Astrocyte of the hippocampus (primary cell): ENCODE data around the gene TMEM87B.

ENCODE experiments used
- DNase-seq: peaks from one replicate; pipeline ENCODE4 v3.0.0; 2011; ENCODE audit warnings: low read depth, low spot score

TMEM87B gene, protein sequence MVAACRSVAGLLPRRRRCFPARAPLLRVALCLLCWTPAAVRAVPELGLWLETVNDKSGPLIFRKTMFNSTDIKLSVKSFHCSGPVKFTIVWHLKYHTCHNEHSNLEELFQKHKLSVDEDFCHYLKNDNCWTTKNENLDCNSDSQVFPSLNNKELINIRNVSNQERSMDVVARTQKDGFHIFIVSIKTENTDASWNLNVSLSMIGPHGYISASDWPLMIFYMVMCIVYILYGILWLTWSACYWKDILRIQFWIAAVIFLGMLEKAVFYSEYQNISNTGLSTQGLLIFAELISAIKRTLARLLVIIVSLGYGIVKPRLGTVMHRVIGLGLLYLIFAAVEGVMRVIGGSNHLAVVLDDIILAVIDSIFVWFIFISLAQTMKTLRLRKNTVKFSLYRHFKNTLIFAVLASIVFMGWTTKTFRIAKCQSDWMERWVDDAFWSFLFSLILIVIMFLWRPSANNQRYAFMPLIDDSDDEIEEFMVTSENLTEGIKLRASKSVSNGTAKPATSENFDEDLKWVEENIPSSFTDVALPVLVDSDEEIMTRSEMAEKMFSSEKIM

GRCh38 chr2:112054847-112055729 is at the start of gene TMEM87B:
Gene TMEM87B (plus strand): TSS chr2:112055269. CDS start chr2:112055592, 323 bp downstream.
- DNase-seq: peak; percentile 99

DNA sequence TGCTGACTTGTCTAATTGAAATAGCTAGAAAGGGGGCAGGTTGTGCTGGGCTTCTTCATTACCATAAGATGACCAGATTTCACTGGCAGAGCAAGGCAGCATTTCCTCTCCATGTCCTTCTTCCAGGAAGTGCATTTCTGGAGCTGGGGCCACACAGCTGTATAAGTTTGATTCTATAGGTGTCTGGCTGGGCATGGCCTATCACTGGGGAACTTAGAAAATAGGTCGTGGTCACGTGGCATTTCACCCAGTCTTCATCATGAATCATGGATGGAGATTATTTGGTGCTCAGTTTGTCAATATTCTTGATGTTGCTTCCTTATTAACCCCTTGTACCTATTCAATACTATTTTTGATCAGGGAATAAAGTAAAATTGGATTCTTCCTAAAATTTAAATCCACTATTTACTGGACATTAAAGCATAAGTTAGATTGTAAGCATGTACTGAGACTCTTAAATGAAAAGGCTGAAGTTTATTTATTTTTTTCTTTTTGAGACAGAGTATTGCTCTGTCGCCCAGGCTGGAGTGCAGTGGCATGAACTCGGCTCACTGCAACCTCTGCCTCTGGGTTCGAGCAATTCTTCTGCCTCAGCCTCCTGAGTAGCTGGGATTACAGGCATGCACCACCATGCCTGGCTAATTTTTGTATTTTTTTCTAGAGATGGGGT is 49.5 kb upstream of the TMEM87B start:
- no peak for DNase-seq

DNA sequence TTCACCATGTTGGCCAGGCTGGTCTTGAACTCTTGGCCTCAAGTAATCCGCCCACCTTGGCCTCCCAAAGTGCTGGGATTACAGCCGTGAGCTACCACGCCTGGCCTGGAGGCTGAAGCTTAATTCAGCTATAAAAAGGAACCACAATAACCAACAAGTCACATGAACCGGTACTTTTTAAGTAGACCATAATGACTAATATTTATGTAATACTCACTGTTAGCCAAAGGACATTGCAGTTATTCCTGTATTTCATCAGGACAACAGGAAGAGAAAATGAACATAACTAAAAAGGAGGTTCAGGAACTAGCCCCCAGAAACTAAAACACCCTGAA is 49.0 kb upstream of the TMEM87B start:
- DNase-seq: no peak

DNA sequence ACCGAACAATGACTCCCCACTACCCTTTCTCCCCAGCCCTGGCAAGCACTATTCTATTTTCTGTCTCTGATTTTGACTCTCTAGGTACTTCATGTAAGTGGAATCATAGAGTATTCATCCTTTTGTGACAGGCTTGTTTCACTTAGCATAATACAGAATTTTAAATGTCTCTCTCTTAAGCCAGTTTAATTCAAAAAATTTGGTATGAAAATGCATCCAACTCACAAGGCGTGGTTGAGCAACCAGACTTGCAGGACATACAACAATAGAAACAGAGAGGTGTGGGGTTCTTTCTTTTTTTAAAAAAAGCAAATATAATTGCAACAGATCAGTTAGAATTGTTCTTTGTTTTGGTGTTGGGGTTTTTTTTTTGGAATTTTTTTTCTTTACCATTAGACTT is 47.6 kb upstream of the TMEM87B start:
- DNase-seq: no peak

- DNase-seq: no peak
Measured at GRCh38 chr2:112008910-112009485, 46.1 kb upstream of the TMEM87B start.

DNA sequence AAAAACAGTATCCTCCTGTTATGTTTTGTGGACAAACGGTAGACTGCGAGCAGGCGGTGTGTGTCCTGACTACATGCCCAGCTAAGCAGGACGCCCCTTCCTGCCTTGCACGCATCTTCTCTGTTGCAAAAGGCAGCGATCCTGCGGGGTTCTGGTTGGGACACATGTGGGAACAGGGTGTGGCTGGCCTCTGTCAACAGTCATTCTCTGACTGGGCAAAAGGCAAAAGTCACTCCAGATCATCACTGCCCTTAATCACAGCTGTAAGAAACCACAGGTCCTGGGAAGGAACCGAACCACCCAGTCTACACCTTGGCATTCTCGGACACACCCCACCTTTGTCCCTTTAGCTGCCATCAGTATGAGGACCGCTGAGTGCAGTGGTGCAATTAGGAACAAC is 44.3 kb upstream of the TMEM87B start:
- no peak for DNase-seq

DNA sequence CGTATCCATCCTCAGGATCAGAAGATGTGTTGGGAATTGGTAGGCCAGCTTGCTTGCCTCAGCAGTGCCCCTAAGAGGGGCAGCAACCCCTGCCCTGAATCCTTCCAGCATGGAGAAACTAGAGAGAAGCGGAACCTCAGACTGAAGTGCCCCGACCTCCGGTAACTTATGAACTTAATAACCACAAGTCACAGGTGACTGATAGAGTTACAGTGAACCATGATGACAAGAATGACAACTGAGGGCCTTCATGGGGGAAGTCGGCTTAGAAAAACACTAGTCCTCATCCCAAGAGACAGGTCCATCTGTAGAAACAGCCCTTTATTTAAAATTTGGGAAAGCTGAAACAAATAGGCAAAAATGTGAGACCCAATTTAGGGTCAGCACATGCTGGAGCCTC is 42.5 kb upstream of the TMEM87B start:
- DNase-seq: no peak

DNA sequence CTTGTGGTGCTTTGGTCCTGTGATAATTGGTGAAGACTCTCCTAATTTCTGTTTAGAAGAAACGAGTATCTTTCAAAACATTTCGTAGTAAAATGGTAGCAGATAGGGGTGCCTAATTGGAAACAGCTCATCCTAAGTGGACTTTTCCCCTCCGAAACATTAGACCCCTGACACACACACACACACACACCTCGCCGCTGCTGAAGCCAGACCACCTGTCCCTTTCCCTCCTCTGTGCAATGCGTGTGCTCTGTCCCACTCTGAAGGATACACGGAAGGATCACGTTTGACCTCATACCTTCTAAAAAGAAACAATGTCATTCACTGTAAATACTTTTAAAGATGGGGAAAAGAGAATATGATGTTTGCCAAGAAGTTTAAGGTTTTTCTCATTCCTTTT is 36.2 kb upstream of the TMEM87B start:
- DNase-seq: no peak

- DNase-seq: no peak
Measured at GRCh38 chr2:112019569-112019982, 35.5 kb upstream of the TMEM87B start.

DNA sequence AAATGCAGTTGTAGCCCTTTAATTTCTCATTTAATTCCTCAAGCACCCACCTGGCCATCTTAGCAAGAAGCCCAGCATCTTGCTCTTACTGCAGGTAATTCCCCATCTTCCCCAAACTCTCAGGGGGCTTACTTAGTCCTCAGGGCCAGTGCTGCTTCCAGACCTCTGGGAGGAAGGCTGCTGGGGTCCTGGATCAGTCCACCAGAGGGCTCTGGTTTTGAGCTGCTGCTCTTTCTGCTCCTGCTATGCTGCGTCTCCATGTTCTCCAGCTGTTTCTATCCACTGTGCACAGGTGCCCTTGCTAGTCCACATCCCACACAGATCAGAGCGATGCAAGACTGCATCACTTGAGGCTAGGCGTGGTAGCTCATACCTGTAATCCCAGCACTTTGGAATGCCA is 34.5 kb upstream of the TMEM87B start:
- DNase-seq: no peak

GRCh38 chr2:112021290-112021689 is 33.8 kb upstream of the TMEM87B start:
- DNase-seq: no peak

- DNase-seq: peak; percentile 16
Measured at GRCh38 chr2:112021781-112022231, 33.3 kb upstream of the TMEM87B start.

- no peak for DNase-seq
Measured at GRCh38 chr2:112023707-112024106, 31.4 kb upstream of the TMEM87B start.

- DNase-seq: no peak
Measured at GRCh38 chr2:112024231-112024630, 30.8 kb upstream of the TMEM87B start.

GRCh38 chr2:112024896-112025491 is 30.1 kb upstream of the TMEM87B start:
- no peak for DNase-seq

- DNase-seq: peak; percentile 16
Measured at GRCh38 chr2:112026509-112026908, 28.6 kb upstream of the TMEM87B start.

- DNase-seq: no peak
Measured at GRCh38 chr2:112027767-112028166, 27.3 kb upstream of the TMEM87B start.

- DNase-seq: no peak
Measured at GRCh38 chr2:112029164-112029563, 25.9 kb upstream of the TMEM87B start.

DNA sequence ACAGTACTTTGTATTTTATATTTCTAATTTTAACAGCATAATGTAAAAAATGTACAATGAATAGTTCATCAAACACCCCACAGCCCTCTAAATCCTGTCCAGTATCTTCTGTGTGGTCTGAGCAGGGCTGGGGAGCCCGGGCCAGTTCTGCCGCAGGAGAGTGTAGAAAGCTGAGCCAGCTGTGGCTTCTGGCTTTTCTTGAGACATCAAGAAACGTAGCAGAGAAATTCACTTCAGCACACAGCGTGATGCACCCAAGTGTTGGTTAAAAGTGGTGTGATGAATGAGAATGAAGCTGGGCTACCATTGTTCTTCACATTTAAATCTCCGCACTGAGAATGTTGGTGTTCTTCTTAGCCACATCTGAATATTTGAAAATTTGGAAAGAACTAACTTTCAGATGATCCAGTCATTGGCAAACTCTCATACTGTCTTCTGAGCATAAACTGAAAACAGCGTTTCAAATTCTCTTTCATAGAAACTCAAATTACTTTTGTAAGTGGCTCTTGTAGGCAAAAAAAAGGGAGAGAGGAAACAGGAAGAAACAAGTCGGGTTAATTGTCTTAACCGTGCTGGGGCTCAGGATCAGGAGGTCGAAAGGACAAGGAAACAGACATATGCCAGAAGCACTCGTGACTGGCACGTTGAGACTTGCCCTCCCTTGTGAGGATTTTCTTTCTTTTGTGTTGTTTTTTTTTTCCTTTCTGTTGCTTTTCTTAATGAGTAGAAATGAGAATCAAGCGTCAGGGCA is 23.4 kb upstream of the TMEM87B start:
- peak; percentile 23 for DNase-seq

- DNase-seq: no peak
Measured at GRCh38 chr2:112032224-112032586, 22.9 kb upstream of the TMEM87B start.
